IPS DF 19.7 (cell line): ENCODE data around the gene CIB1.
"Not testable (repeated sequence)": the region's sequence is repeated elsewhere in the genome, so short reads cannot be mapped to it uniquely, and the experiment has no call there.

Experiments
- DNase-seq: peaks from one replicate; pipeline ENCODE4 v3.0.0-alpha.2; 2013; ENCODE audit warnings: low read depth, low spot score

Gene CIB1

DNA sequence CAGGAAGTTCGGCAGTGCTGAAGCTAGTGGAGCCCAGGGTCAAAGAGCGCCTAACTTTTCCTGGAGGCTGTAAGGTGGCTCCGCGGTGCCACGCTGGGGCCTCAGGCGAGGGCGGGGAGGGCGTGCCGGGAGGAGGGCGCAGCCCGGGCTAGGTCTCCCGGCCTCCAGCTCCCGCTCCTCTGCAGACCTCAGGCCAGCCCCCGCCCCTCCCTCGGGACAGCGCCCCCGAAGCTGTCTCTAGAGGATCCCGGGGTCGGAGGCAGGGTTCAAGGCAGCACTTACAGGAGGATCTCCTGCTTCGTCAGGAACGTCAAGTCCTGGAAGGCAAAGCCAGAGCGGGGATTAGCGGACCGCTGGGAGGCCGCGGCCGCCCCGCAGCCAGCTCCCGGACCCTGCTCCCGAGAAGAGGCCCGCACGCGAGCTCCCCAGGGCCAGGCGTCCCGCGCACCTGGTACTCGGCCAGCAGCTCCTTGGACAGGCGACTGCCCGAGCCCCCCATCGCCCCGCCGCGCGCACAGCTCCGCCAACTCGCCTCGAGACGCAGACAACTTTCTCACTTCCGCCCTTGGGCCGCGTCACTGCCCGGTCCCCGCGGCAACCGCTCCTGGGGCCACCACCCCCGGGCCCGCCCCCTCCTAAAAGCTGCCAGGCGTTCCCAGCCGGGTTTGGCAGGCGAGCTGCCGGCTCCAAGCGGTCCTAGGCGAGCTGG is at the start of gene CIB1:
Gene CIB1 (minus strand): TSS at position 555 of the 709 bp plus-strand sequence. CDS start 56 bp downstream, at position 499.
- DNase-seq, result peak; percentile 65

DNA sequence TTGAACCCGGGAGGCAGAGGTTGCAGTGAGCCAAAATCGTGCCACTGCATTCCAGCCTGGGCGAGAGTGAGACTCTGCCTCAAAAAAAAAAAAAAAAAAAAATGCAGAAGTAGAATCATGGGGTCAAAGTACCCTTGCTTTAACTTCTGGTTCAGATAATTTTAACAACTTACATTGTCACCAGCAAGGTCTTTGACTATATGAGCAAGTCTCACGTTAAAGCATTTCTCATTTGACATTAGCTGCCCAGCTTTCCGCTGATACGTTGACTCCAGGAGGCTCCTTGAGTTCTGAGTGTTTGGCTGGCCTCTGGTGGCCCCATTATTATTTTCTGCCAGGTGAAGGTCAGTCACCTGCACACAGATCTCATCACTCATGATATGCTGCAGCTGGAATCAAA is 47.9 kb upstream of the CIB1 start:
- not testable (repeated sequence) for DNase-seq

DNA sequence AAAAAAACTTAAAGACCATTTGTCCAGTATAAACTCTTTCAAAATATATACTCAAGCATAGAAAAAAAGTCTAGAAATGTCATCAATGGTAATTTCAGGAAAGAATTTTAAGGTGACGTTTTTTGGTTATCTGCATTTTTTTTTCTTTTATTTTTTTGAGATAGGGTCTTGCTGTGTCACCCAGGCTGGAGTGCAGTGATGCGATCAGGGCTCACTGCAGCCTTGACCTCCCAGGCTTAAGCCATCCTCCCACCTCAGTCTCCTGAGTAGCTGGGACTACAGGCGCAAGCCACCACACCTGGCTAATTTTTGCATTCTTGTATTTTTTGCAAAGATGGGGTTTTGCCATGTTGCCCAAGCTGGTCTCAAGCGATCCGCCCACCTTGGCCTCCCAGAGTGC is 47.0 kb upstream of the CIB1 start:
- DNase-seq, result not testable (repeated sequence)

DNA sequence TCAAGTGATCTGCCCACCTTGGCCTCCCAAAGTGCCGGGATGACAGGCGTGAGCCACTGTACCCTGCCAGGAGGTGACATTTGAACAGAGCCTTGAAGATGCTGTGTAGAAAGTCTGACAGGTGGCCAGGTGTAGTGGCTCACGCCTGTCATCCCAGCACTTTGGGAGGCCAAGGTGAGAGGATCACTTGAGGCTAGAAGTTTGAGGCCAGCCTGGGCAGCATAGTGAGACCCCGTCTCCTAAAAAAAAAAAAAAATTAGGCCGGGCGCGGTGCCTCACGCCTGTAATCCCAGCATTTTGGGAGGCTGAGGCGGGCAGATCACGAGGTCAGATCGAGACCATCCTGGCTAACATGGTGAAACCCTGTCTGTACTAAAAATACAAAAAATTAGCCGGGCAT is 44.7 kb upstream of the CIB1 start:
- not testable (repeated sequence) for DNase-seq

DNA sequence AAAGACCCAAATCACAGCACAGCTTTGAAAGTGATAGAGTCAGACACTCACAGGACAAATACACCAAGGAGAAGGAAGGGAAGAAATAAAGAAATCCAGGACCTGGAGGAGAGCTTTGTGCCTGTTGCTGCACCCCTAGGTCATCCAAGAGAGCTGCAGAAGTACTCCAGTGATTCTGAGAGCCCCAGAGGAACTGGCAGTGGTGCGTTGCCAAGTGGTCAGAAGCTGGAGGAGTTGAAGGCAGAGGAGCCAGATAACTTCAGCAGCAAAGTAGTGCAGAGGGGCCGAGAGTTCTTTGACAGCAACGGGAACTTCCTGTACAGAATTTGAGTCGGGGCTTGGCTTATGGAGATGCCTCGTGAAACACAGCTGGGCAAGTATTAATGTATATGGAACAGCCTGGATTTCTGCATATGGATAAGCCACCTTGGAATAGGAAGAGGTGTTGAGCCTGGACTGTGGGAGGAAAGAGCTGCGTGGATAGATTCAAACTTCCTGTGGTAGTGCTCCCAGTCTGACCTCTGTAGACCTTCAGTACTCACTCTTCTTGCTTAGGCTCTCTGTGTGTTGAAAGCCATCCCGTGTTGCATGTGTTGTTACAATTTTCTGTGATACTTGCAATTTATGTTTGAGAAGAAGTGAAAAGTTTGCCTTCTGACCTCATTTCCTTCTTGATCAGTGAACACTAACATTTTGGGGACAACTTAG is 37.9 kb upstream of the CIB1 start:
- no peak for DNase-seq

DNA sequence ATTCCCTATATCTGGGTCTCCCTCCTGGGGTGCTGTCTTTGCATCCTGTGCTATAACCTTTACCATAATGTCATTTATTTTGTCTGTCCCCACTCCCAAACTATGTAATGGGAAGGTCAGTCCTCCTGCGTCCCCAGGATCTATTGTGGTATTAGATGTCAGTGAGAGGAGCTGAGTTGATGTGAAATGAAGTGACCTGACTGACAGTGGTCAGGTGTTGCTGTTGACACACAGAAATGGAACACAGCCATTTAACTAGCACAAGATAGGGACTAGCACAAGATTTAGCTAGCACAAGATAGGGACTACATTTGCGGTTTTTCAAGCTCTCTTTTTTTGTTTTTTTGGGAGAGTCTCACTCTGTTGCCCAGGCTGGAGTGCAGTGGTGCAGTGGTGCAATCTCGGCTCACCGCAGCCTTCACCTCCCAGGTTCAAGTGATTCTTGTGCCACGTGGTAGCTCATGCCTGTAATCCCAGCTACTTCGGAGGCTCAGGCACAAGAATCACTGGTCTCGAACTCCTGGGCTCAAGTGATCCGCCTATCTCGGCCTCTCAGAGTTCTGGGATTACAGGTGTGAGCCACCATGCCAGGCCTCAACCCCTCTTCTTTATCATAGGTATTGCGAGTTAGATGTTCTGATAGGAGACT is 36.9 kb upstream of the CIB1 start:
- DNase-seq, result no peak

DNA sequence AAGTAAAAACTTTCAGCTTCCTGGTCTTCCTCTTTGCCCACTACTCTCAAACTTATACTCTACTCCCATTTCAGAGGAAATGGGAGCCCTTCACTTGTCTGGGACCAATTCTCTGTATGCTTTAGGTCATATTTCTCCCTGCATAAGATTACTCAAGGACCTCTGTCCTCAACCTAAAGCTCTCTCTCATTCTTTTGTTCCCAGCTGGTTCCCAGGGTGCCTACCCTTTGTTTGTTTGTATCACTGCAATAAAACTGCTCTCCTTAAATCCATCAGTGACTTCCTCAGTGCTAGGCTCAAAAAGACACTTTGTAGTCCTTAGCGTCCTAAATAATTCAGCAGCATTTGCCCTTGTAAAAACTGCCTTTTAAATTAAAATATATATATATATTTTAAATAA is 34.7 kb upstream of the CIB1 start:
- DNase-seq, result no peak

DNA sequence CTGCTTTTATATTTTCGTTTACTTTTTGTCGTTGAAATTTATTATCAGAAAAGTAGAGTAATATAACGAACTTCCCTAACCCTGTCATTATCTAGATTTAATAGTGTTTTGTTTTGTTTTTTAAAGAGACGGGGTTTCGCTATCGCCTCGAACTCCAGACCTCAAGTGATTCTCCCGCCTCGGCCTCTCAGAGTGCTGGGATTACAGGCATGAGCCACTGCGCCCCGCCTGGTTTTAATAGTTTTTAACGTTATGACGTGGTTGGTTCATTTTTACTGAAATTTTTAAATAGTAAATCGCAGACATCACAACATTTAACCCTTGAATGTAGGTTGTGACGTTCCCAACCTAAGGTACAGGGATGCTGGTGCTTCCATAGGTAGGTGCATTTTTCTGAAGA is 32.7 kb upstream of the CIB1 start:
- no peak for DNase-seq

DNA sequence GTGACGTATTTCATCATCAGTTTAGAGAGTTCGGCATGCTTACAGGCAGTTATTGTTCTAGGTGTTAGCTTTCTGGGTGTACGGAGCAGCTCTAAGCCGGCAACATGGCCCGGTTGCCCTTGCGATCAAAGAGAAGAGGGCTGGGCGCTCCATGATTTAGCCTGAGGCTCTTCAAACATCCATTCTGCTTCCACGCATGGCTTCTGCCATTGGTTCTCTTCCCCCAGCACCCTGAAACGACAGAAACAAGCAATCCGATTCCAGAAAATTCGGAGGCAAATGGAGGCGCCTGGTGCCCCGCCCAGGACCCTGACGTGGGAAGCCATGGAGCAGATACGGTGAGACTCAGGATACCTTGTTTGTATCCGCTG is 32.3 kb upstream of the CIB1 start:
- DNase-seq, result no peak

DNA sequence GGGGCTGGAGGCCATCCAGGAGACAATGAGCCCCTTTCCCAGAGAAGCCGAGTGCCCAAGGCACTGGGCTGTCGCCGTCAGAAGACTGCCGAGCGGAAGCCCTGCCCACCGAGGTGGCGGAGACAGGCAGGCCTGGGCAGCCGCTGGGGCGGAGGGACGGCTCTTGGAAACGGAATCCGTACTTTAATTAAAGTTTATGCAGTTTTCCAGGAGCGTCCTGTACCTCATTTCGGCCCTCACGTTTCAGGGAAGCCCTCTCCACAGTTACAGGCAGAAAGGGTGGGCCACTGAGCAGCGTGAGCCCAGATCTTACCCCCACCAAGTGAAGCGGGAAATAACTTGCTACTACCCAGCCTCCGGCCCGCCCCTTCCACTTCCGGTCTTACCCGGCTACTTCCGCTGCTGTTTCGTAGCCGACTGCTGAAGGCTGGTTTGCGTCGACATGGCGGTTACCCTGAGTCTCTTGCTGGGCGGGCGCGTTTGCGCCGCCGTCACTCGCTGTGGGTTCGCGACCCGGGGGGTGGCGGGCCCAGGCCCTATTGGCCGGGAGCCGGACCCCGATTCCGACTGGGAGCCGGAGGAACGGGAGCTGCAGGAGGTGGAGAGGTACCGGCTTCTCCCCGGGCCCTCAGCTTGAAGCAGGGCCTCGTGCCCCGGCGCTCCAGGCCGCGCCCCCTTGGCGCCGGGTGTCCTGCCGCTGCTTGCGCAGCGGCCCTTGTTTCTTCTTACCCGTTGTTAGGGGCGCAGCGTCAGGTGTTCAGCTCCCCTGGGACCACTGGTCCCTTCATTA is 31.7 kb upstream of the CIB1 start, which contains the start of gene NGRN:
Gene NGRN (plus strand): TSS at position 402 of the 790 bp plus-strand sequence. CDS start 41 bp downstream, at position 443.
- DNase-seq, result peak; percentile 78

DNA sequence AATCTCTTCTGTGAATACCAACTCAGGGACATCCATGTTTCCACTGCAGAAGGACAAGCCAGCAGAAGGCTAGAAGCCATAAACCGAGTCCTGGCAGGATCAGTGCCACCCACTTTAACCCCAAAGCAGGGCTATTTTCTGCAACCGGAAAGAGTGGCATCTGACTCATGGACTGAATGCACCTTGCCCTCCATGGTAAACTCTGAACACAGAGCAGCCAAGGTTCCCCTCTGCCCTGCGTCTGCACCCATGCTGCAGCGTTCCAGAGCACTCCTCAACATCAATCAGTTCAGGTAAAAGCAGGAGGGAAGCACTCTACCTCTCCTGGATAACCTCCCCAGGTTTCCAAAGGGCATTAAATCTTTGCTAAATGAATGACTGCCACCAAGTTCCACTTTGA is 30.9 kb upstream of the CIB1 start:
- no peak for DNase-seq

DNA sequence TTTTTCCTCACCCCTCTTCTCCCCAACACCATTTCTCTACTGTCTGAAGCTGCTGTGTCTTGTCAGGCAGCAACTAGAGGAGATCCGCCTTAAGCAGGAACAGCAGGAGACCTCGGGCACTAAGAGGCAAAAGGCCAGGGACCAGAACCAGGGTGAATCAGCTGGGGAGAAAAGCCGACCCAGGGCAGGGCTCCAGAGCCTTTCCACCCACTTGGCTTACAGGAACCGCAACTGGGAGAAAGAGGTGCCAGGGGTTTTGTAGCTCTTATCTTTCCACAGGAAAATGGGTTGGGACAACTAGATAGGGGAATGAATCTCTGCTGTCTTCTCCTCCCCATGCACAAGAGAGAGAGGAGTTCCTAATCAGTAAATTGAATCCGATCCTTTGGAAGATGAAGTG is 28.7 kb upstream of the CIB1 start:
- DNase-seq, result no peak

DNA sequence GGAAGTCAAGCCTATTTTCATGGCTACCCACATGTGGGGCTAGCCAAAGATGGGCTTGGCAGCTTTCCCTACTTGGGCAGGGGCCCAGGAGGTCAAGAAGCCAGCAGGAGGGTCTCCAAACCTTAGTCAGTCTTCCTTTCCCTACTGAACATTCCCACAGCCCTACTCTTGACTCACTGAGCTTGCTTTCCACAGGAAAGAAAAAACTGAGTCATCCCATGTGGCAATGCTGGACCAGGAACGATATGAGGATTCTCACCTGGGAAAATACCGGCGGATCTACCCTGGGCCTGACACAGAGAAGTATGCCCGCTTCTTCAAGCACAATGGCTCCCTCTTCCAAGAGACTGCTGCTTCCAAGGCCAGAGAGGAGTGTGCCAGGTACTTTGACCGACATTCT is 28.1 kb upstream of the CIB1 start:
- no peak for DNase-seq

DNA sequence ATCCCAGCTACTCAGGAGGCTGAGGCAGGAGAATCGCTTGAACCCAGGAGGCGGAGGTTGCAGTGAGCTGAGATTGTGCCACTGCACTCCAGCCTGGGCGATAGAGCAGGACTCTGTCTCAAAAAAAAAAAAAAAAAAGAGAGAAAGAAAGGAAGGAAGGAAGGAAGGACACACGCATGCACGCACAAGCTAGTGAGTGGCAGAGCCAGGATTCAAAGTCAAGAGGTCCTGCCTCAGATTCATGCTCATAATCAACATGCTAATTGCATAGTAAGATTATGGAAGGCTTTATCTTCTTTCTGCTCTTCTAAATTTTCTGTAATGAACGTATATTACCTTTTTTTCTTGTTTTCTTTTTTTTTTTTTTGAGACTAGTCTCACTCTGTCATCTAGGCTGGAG is 27.0 kb upstream of the CIB1 start:
- not testable (repeated sequence) for DNase-seq

DNA sequence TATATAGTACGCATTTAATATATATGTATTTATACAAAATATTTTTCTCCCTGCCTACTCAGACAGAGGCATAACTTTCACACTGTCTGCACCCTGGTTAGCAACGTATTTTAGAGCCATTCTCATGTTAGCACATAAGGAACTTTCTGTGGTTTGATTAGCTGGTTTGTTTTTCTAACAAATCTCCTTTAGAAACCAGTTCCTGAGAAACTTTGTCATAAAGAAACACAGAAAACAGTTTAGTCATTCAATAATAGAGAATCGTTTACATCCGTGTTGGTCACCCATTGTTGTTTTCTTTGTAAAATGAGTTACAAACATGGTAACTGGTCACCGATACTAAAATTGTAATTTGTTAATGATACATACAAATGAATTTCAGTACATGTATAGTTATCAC is 25.8 kb upstream of the CIB1 start:
- no peak for DNase-seq

DNA sequence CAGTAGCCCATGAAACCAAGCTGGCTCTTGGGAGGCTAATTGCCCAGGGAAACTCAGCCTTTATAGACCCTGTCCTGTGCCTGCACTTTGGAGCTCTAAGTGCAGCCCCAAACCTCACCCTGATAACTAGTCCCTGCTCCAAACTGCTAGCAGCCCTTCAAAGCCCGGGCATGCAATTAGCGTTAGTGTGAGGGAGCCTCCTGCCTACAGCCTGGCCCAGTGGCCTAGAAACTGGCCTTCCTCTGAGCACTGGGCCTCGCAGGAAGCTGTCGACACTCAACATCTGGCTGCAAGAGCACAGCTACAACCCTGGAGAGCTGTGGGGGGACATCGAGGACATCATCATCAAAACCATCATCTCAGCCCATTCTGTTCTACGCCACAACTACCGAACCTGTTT is 24.0 kb upstream of the CIB1 start:
- no peak for DNase-seq

DNA sequence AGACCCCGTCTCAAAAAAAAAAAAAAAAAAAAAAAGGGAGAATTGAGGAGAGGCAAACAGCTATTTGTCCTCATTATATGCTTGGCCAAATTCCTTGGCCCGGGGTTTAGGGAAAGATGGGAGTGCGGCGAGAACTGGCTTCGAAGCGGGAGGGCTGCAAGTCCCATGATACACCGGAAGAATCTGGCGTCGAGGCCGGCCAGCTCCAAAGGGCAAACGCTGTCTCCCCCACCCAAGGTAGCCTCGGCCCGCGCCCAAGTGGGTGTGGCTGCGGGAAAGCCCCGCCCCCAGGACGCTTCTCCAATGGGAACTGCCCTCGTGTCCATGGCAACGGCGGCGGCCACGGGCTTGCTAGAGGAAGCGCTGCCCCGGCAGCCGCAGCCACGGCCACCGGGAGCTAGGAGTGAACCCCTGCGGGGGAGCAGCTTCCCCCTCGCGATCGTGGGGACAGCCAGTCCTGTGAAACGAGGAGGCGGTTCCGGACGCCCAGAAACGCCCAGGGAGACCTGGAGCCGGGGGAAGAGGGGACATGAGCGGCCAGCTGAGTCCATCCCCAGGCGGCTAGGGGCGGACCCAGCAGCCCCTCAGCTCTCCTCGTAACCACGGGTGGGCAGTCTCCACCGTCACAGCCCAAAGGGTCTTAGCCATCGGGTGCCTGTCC is 15.6 kb upstream of the CIB1 start, which contains the start of gene TTLL13:
Gene TTLL13 (plus strand): TSS at position 354 of the 661 bp plus-strand sequence. CDS start 1,075 bp downstream, outside the sequence.
- DNase-seq, result no peak

DNA sequence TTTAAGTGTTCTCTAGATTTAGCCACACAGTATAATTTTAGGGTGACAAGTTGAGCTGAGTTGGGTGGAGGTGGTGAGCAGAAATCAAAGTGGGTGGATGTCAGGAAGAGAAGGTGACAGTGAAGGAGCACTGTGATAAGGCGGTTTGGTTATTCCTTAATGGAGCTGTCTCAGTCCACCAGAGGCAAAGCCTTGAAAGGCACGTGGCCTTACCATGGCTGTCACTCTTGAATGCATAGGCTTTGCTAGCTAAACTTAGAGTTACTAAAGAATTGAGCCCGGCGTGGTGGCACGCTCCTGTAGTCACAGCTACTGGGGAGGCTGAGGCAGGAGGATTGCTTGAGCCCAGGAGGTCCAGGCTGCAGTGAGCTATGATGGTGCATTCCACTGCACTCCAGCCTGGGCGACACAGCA is 15.1 kb upstream of the CIB1 start:
- no peak for DNase-seq

DNA sequence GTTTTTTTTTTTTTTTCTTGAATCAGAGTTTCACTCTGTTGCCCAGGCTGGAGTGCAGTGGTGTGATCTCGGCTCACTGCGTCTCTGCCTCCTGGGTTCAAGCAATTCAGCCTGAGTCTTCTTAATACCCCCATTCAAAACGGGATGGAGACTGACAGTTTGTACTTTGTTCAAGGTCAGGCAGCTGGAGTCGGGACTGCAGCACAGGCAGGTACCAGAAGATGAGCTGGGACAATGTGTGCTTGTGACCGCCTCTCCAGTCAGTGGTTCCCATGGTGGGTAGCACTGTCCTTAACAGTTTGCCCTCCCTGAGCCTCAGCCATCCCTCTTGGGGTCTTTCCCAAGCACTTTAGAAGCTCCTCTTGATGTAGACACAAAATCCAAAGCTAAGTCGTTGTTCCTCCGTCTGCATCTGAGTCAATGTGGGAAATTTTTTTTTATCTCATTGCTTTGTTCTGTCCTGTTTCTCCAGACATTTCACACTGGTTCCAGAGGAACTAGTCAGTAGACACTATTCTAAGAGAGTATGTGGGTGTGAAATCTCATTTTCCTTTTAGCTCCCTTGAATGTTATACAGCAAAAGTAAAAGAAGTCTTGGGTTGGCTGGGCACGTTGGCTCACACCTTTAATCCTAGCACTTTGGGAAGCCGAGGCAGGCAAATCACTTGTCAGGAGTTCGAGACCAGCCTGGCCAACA is 10.3 kb upstream of the CIB1 start:
- no peak for DNase-seq

DNA sequence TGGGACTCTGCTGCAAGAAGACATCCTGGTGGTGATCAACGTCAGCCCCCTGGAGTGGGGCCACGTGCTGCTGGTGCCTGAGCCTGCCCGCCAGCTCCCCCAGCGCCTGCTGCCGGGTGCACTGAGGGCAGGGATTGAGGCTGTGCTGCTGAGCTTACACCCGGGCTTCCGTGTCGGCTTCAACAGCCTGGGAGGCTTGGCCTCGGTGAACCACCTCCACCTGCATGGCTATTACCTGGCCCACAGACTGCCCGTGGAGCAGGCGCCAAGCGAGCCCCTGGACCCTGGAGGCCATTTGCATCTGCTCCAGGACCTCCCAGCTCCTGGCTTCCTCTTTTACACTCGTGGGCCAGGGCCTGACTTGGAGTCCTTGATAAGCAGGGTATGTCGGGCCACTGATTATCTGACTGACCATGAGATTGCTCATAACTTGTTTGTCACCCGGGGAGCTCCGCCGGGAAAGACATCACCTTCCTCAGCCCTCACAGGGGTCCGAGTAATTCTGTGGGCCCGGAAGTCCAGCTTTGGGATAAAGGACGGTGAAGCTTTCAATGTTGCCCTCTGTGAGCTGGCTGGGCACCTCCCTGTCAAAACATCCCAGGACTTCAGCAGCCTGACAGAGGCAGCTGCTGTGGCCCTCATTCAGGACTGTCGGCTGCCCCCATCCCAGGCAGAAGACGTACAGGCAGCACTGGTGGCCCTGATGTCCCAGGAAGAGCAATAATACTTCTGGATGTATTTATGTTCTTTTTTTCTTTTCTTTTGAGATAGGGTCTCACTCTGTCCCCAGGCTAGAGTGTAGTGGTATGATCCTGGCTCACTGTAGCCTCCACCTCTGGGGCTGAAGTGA is 7.8 kb upstream of the CIB1 start:
- DNase-seq, result no peak
